SK-N-MC (cell line): Measurements from ENCODE around the gene FAP.

Experiments used
- DNase-seq: peaks from one replicate; pipeline ENCODE4 v3.0.0-alpha.2; 2011; ENCODE audit warnings: low read depth, low spot score
- H3K27ac ChIP-seq: fragments of 200-600 bp; sonication (generic); 2 replicates; pipeline ENCODE4 v1.5.1; 2016; ENCODE audit warnings: mixed run types
- H3K36me3 ChIP-seq: fragments of 200-600 bp; sonication (generic); 2 replicates; pipeline ENCODE4 v1.6.1; 2017; ENCODE audit warnings: antibody characterized with exemption, low read length, mixed read lengths; ENCODE audit not compliant: insufficient read depth
- H3K4me3 ChIP-seq: fragments of 200-600 bp; sonication (generic); 2 replicates; pipeline ENCODE4 v1.5.1; 2016
- H3K9ac ChIP-seq: fragments of 200-600 bp; sonication (generic); 2 replicates; pipeline ENCODE4 v1.8.0; 2017; ENCODE audit warnings: mixed run types, mixed read lengths; ENCODE audit not compliant: insufficient read length
- H3K9me3 ChIP-seq: fragments of 200-600 bp; sonication (generic); 2 replicates; pipeline ENCODE4 v1.6.1; 2017; ENCODE audit warnings: low read depth, mild to moderate bottlenecking, antibody characterized with exemption, low read length, moderate library complexity, mixed read lengths
- EZH2 ChIP-seq: fragments of 200-600 bp; sonication (generic); IDR thresholded peaks from one replicate; pipeline ENCODE4 v1.6.1; 2017; ENCODE audit warnings: antibody characterized with exemption
- FOXP2 ChIP-seq: optimal IDR thresholded peaks from 2 replicates; pipeline ENCODE3; 2011; ENCODE audit warnings: mild to moderate bottlenecking, moderate library complexity; ENCODE audit not compliant: insufficient read depth; ENCODE audit errors: extremely low read length, control extremely low read depth
- POLR2AphosphoS5 ChIP-seq: IDR thresholded peaks from 2 replicates; pipeline ENCODE4 v1.6.1; 2012; ENCODE audit warnings: mild to moderate bottlenecking, low read depth, low read length, borderline replicate concordance

FAP gene

DNA sequence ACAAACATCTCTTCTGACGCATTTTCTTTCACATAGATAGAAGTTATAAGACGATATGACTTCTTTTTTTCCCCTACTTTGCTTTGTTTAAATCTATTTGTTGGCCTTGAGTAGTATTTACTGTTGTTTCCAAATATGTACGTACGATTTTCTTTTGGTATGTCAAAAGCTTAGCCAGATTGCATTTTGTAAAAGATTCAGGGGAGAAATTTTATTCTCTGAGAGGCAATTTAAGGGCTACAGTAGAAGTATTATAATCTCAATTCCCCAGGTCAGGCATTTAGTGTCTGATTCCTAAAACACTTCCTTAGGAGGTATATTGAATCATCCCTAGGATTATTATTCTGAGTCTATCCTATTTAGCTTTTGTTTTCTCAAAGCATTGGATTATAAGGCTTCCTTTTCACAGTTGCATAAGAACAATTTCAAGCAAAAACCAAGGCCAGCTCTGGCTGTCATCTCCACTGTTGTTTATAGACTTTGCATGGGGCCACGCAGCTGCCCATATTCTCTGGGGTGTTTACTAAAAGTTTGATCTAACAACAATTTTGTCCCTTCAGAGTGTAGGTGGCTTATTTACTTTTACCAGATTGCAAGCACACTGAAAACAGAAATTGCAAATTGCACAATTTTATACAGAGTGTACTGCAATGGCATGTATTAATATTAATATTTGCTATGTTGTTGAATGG, 57.6 kb downstream of the FAP start:
- TF ChIP-seq POLR2AphosphoS5, result no peak
- TF ChIP-seq FOXP2, result no peak
- no peak for TF ChIP-seq EZH2

DNA sequence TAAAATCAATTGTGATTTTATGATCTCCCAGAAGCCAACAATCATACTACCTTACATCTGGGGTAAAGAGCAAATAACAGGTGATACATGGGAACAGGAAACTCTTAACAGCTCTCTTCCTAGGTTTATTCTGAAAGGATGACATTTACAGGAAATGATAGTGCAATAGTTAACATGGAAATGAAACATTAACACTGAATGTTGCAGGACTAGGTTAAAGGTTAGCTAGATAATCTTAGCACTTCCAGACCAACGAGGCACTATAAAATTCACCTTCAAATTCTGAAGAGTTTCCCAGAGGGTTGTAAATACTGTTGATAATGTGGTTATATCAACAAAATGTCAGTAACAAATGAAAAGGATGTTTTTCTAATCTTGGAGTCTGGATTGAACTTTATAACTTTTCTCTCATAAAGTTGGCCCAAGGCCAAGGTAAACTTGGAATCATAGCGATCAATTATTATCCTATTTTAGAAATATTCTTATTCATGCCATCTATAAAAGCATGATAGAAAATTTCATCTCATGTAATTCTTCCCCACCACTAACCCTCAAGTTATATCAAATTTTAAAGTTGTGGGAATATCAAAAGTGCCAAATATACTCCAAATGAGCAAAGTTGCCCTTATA, 58.3 kb downstream of the FAP start:
- H3K36me3 ChIP-seq, result no peaks in the 10 kb centered on the region
- H3K9me3 ChIP-seq, result no peaks in the 10 kb centered on the region
- no peak for DNase-seq
- no peak overlapping the region for H3K4me3 ChIP-seq
- H3K27ac ChIP-seq, result no peak overlapping the region
- H3K9ac ChIP-seq, result no peak overlapping the region
- TF ChIP-seq FOXP2, result no peak
- TF ChIP-seq POLR2AphosphoS5, result no peak
- TF ChIP-seq EZH2, result no peak

More for the DNA sequence above, 57.6 kb downstream of the FAP start:
- Histone ChIP-seq H3K27ac (no peak overlapping the region), H3K36me3 (no peaks in the 10 kb centered on the region), H3K9ac (no peak overlapping the region), H3K4me3 (no peak overlapping the region), H3K9me3 (no peaks in the 10 kb centered on the region)
- no peak for DNase-seq

DNA sequence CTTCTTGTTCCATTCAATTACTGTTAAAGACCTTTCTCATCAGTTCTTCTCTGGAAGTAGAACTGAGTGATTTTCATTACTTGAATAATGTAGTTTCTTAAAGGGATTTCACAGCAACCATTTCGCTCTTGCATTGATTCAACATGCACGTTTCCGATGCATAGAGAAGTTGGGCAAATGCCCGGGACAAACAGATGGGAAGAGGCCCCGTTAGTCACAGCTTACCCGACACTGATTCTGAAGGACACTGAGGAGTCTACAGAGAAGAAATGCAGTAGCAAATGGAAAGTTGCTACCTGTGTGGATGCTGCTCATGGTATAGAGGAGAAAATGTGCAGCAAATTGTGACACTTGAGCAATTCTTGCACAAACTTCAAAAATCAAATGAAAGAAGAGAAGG, 58.9 kb downstream of the FAP start:
- Histone ChIP-seq H3K4me3 (no peak overlapping the region), H3K9me3 (no peaks in the 10 kb centered on the region), H3K27ac (no peak overlapping the region), H3K9ac (no peak overlapping the region), H3K36me3 (no peaks in the 10 kb centered on the region)
- TF ChIP-seq EZH2 (no peak), POLR2AphosphoS5 (no peak), FOXP2 (no peak)
- DNase-seq, result no peak

DNA sequence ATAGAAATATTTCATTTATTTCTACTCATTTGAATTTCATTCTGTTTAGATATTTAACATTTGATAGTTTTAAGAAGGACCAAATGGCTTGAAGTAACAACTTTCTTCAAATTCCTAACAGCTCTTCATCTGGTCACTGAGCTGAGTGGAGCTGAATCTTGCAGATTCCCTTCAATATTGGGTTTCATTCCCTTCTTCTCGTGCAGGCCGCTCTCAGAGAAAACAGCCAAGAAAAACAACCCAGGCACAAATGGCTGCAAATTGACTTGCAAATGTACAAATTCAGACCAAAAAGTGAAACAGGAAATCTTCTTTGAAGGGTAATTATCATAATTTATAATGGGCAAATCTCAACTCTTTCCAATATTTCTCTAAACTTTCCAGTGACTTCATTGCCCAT, 60.9 kb downstream of the FAP start:
- Histone ChIP-seq H3K9me3 (no peaks in the 10 kb centered on the region), H3K4me3 (no peak overlapping the region), H3K9ac (no peak overlapping the region), H3K36me3 (no peaks in the 10 kb centered on the region), H3K27ac (no peak overlapping the region)
- DNase-seq, result no peak
- TF ChIP-seq FOXP2 (no peak), EZH2 (no peak), POLR2AphosphoS5 (no peak)

DNA sequence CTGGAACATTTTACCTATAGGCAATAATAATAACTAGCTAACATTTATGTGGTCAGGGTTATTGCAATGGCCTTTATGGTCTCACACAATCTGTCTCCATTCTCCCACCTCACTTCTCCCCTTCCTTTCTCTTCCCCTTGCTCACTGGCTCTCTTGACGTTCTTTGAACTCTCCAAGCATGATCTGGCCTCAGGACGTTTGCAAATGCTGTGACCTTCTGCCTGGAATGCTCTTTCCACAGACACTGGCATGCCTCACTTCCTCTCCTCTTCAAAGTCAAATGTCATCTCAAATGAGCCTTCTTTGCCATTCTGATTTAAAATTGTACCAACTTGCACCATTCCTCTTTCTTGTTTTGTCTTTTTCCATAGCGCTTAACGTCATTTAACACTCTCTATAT, 65.9 kb downstream of the FAP start:
- Histone ChIP-seq H3K9me3 (no peaks in the 10 kb centered on the region), H3K9ac (no peak overlapping the region), H3K27ac (no peak overlapping the region), H3K4me3 (no peak overlapping the region), H3K36me3 (no peaks in the 10 kb centered on the region)
- TF ChIP-seq EZH2 (no peak), FOXP2 (no peak), POLR2AphosphoS5 (no peak)
- no peak for DNase-seq

DNA sequence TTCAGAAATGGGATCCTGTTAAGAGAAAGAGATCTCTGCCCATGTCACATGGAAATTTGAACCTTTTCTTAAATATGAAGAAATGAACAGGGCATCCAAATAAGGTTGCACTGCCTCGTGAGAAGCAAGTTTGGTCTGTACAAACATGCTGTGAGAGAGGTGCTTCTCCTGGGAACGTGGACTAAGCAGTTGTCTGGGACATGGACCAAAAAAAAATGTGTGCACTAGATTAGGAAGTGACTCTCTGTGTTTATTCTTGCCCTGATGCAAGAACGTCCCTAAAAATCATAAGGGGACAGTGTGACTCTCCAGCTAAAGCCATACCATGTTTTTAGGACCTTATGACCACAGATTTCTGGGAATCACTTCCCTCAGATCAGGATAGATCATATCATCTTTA, 67.5 kb downstream of the FAP start:
- Histone ChIP-seq H3K36me3 (no peaks in the 10 kb centered on the region), H3K27ac (no peak overlapping the region), H3K4me3 (no peak overlapping the region), H3K9ac (no peak overlapping the region), H3K9me3 (no peaks in the 10 kb centered on the region)
- no peak for DNase-seq
- TF ChIP-seq FOXP2 (no peak), EZH2 (no peak), POLR2AphosphoS5 (no peak)

DNA sequence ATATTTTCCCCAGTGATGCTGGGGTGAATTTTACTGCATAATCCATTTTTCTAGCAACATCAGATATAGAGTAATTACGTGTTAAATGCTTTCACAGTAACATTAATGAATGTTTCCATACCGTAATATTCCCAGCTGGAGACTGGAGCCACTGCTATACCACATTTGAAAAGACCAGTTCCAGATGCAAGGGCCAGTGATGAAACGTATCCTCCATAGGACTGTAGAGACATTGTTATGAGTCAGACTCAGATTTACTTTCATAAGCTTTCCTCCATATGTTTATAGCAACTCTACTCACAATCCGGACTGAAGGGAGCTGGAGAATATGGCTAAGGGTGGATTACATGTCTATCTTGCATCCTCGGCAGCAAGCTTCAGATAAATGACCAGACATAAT, 68.5 kb downstream of the FAP start:
- H3K9me3 ChIP-seq, result no peaks in the 10 kb centered on the region
- no peak for DNase-seq

DNA sequence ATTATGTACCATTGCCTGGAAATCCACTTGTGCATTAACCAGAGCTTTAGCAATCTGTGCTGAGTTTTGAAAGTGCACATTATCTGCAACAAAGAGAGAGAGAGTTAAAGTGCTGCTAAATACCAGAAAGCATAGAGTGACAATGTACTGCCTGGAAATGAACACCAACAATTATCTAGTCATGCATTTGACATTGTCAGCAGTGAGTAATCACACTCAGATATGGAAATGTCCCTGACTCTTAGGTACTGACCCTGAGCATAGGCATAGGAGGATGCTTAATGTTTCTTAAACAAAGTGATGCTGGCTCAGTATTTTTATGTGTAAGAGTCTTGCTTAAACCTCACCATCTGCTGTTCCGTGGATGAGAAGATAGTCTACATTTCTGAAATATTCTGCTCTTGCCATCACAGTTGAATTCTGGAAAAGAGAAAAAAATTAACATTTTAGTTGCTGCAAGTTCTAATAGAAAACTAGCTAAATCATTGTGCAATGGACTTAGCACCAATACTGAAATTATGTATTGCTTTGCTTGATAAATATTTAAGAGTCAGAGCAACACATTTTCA, 70.4 kb downstream of the FAP start:
- H3K27ac ChIP-seq, result no peak overlapping the region
- no peak for TF ChIP-seq FOXP2
- no peak for TF ChIP-seq POLR2AphosphoS5
- TF ChIP-seq EZH2, result no peak
- no peak for DNase-seq
- no peaks in the 10 kb centered on the region for H3K36me3 ChIP-seq
- no peaks in the 10 kb centered on the region for H3K9me3 ChIP-seq
- no peak overlapping the region for H3K4me3 ChIP-seq
- H3K9ac ChIP-seq, result no peak overlapping the region

More for the DNA sequence above, 68.5 kb downstream of the FAP start:
- H3K4me3 ChIP-seq, result no peak overlapping the region
- H3K9ac ChIP-seq, result no peak overlapping the region
- H3K36me3 ChIP-seq, result no peaks in the 10 kb centered on the region
- TF ChIP-seq FOXP2, result no peak
- no peak for TF ChIP-seq POLR2AphosphoS5
- TF ChIP-seq EZH2, result no peak
- H3K27ac ChIP-seq, result no peak overlapping the region

DNA sequence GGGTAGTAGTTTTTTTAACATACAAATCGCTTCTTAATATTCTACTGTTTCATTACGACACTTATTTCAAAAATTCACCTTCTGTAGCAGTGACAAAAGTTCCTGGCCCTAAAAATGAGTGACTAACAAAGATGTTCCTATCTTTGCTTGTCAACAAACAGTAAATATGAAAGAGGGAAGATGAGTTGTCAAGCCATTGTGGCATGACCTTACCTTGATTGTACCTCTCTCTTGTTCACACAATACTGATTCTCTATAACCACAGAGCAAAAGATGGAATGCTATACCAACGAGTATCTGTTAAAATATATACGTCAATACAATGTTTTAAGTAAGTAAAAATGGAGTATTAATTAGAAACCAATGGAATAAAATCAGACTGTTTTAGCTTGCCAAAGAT, 76.5 kb downstream of the FAP start:
- Histone ChIP-seq H3K9me3 (no peaks in the 10 kb centered on the region), H3K36me3 (no peaks in the 10 kb centered on the region), H3K27ac (no peak overlapping the region), H3K4me3 (no peak overlapping the region), H3K9ac (no peak overlapping the region)
- TF ChIP-seq FOXP2 (no peak), EZH2 (no peak), POLR2AphosphoS5 (no peak)
- DNase-seq, result no peak
